GM18508 (cell line): ENCODE data around the gene MTHFR.

Experiments used
- ATAC-seq: cut with Tn5 transposase; IDR thresholded peaks from one replicate; pipeline ENCODE4 v1.9.1; 2021; ENCODE audit warnings: moderate number of reproducible peaks; ENCODE audit not compliant: insufficient read depth, unreplicated experiment

MTHFR gene

DNA sequence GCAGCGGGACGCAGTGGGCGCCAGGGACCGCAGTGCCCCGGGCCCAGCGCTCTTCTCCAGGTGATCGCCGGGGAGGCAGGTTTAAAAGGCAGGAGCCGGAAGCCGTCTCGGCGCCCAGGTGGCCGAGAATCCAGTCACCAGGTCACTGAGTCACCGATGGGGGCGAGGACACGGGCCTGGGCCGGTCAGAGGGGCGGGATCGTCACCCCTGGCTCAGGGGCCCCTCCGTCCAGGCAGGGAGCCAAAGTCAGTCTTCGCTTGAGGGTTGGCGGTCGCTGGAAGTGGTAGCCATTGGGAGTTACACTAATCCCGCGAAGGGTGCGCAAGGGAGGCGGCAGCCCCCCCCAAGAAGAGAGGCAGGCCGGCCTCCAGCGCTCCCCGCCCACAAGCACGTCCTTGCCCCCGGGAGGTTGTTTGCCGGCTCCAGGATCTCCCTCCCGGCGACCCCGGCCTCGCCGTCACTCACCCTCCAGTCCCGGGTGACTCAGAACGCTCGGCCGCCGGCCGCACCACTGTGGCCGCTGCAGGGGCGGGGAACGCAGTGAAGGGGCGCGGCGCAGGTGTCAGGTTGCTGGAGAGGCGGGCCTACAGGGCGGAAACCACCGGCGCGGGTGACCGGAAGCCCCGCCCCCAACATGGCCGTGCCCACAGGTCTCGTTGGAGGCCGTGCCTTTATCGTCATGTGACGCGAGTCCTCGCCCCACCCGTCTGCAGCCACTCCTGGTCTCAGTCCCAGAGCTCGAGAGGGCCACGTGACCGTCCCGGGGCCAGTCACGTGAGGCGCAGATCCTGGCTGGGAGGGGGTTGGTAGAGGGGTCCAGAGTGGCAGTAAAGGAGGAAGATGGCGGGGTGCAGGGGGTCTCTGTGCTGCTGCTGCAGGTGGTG lies at the start of gene MTHFR, which contains the start of gene CLCN6:
Gene MTHFR (minus strand): TSS at position 543 of the 885 bp plus-strand sequence. CDS start 2,848 bp downstream, outside the sequence.
Gene CLCN6 (plus strand): TSS at position 770 of the 885 bp plus-strand sequence. CDS start 72 bp downstream, at position 842.
- ATAC-seq, result peak; percentile 69

DNA sequence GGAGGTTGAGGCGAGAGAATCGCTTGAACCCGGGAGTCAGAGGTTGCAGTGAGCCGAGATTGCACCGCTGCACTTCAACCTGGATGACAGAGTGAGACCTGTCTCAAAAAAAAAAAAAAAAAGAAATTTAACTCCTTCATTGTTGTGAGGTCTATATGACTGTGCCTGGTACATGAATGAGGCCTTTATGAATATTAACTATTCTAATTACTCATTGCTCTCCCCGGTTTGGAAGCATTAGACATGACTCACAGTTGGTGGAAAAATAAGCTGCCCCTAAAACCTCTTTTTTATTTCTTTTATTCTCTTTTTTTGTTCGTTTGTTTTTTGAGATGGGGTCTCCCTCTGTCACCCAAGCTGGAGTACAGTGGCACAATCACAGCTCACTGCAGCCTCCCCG lies 49.7 kb upstream of the MTHFR start:
- ATAC-seq, result no peak

- ATAC-seq, result no peak
These were observed 48.8 kb upstream of the MTHFR start for GRCh38 chr1:11854519-11854918.

GRCh38 chr1:11851180-11851579 lies 45.4 kb upstream of the MTHFR start:
- ATAC-seq, result no peak

DNA sequence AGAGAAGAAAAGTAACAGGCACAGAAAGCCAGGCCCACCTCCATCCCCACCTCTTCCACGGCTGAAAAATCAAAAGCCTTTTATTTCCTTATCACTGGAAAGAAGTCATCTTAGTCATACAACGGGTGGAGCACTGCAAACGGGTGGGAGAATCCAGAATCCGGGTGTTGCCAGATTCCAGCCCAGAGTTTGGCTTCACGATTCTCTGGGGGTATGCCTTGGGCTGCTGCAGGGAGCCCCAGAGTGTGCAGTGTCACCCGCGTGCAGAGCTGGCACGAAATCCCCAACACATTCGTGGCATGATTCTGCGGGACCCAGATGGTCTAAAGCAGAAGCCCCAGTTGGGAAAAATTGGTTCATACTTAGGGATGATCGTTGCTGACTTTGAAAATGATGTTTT lies 44.4 kb upstream of the MTHFR start:
- no peak for ATAC-seq

GRCh38 chr1:11848373-11848700 lies 42.6 kb upstream of the MTHFR start:
- ATAC-seq, result no peak

DNA sequence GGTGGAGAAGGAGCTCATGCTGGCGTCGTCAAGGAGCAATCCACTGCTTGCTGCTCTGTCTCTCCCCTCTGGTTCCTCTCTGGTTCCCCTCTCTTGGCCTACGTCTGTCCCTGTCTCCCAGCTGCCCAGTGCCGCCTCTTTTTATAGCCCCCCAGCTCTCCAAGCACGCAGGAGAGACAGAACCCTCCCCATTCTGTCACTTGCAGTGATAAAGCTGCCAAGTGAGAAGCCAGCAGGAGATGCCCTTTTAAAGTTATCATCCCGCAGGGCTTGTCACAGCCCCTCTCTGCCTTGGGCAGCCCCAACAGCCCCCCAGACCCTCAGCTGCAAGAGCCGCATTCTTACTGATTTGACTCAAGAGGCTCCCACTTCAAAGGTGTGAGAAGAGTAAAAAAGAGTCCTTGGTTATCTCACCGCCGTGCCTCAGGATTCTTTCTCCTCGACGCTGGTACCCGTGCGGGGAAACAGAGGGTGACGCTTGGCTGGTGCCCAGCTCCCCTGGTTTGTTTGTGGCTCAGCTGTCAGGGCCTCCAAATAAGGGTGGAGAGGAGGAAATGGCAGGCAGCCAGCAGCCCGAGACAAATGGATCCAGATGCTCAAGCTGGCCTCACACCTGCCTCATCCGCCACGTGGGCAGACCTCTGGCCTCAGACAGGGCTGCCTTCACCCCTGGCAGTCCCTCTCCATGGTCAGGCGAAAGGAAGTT lies 42.1 kb upstream of the MTHFR start, which contains the start of gene NPPA:
Gene NPPA (minus strand): TSS at position 117 of the 706 bp plus-strand sequence. CDS start 99 bp downstream, at position 18.
- no peak for ATAC-seq

DNA sequence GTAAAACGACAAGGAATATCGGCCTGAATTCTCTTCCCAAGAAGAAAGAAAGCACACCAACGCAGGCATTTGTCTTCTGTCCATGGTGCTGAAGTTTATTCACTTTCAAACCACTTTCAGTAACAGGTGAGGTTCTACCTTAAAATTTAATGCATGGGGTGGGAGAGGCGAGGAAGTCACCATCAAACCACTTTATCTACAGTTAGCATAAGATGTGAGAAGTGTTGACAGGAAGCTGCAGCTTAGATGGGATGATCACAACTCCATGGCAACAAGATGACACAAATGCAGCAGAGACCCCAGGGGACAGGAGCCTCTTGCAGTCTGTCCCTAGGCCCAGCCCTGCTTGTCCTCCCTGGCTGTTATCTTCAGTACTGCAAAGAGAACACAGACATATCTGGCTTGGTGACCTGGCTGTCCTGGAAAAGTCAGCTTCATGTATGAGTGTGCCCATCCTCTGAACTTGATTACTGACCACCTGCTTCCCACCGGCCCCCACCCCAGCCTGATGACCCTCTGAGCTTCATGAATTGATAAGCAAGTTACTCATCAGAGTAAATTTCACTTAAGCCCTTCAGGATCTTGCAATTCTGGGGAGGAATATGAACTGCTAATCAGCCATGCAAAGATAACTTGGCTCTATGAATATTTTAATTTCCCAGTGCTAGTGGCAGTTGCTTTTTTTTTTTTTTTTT lies 40.0 kb upstream of the MTHFR start:
- no peak for ATAC-seq

GRCh38 chr1:11842154-11843041 lies 36.6 kb upstream of the MTHFR start:
- no peak for ATAC-seq

DNA sequence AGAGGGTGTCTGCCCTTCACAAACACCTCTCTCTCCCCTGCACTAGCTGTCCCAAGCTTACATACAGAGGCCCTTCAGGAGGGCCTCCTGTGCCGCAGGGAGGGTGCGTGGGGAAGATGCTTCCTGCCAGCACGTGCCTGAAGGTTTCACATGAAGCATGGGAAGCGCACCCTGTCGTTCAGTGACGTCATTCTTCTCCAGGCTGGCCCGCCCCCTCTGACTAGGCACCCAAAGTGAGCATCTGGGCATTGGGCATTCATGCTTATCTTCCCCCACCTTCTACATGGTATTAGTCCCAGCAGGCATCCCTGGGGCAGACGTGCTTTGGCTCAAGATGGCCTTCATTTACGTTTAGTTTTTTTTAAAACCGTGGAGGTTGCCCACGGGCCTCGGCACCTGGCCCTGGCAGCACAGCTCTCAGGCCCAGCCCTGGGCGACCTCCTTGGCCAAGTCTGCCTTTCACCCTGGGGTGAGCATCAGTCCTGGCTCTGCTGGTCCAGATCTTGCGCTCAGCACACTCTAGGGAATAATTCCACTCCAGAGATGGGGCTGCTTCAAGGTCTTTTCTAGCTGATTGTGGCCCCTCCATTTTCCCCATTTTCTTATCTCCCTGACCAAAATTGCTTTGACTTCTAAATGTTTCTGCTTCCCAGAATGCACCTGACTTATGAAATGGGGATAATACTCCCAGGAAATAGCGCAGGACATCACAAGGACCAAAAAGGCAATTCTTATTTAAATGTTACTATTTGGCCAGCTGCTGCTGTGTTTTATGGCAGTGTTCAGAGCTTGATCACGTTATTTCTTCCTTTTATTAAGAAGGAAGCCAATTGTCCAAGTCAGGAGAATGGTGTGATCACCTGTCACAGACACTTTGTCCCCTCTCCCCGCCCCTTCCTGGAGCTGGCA lies 35.7 kb upstream of the MTHFR start:
- no peak for ATAC-seq

DNA sequence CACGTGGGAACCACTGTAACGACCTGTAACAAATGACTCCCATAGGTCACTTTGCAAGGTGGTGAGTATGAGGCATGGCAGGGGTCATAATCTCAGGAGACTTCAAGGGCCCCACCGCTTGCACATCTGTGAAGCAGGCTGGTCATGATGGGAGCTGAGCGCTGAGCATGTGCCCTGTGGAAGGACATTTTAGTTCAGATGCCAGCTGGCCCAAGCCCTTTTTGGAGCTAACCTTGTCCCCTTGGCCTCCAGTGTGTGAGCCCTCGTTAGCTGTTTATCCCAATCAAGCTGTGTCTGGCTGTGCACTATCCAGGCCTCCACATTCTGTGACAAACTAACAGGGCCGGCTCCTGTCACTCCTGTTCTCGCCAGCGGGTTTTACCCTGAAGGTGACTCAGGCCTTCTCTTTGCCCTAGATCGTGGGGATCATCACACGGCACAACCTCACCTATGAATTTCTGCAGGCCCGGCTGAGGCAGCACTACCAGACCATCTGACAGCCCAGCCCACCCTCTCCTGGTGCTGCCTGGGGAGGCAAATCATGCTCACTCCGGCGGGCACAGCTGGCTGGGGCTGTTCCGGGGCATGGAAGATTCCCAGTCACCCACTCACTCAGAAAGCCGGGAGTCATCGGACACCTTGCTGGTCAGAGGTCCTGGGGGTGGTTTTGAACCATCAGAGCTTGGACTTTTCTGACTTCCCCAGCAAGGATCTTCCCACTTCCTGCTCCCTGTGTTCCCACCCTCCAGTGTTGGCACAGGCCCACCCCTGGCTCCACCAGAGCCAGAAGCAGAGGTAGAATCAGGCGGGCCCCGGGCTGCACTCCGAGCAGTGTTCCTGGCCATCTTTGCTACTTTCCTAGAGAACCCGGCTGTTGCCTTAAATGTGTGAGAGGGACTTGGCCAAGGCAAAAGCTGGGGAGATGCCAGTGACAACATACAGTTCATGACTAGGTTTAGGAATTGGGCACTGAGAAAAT lies 34.3 kb upstream of the MTHFR start:
- no peak for ATAC-seq

DNA sequence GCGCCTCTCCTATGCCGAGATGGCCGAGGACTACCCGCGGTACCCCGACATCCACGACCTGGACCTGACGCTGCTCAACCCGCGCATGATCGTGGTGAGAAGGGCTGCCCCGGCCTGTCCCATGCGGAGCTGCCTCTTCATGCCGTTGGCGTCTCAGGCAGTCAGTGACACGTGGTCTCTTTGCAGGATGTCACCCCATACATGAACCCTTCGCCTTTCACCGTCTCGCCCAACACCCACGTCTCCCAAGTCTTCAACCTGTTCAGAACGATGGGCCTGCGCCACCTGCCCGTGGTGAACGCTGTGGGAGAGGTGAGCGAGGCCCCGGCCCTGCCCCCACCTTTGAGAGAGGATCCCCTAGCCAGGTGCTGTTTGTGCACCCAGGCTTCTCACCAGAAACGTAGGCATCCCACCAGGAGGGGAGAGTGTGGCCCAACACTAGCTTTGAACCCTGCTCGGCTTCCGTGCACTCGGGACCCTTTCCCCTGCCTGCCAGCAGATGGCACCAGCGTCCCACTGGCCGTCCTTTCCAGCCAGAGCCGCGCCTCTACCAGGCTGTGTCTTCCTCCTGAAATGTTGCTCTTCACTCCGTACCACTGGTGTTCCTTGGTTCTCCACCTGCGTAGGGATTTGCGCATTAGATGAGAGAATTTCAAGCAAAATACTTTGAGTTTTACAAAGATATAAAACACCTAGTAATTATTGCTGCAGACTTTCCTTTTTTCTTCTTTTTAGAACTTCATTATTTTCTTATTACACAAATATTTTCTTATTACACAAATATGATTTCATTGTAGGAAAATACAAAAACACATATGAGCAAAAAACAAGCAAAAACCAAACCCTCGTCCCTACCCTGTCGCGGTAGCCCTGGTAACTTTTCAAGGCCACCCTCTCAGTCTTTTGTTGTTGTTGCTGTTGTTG lies 32.8 kb upstream of the MTHFR start:
- no peak for ATAC-seq

DNA sequence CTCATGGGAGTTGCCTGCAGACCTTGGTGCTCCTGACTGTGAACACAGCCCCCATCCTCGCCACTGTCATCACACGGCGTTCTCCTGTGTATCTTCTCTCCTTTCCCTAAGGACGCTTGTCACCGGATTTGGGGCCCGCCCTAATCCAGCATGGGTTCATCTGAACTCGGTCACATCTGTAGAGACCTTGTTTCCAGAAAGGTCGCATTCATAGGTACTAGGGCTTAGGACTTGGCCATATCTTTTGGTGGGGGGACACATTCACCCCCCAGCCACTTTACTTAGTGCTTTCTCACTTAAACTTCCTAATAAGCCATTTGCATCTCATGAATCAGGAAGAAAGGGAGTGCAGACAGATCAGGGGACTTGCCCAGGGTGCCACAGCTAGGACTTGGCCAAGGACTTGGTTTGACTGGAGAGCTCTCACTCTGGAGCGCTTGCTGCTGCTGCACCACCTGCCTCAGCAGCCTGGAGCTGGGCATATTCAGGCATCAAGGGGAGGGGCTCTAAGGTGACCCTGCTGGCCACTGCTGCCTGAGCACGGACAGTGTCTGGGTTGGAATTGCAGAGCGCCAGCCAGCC lies 32.1 kb upstream of the MTHFR start:
- ATAC-seq, result no peak

DNA sequence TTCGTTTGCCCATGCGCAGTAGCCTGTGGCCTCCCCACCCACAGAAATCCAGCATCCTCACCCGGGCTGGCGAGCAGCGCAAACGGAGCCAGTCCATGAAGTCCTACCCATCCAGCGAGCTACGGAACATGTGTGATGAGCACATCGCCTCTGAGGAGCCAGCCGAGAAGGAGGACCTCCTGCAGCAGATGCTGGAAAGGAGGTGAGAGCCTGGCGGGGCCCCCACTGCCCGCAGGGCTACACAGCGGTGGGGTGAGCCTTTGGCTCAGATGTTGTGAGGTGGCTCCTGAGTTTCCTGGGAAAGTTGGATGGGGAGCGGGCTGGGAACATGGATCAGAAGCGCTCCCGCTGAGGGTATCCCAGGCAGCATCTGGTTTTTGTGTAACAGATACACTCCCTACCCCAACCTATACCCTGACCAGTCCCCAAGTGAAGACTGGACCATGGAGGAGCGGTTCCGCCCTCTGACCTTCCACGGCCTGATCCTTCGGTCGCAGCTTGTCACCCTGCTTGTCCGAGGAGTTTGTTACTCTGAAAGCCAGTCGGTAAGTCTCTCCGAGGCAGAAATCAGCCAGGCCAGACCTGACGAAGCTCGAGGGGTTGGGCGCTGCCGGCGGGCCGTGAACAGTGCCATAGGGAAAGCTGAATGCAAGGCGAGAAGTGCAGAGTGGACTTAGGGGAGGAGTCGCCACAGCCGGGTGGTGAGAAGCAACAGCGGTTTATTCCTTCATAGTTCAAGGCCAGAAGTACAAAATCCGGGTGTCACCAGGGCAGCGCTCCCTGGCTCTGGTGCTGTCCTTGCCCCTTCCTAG lies 31.4 kb upstream of the MTHFR start:
- ATAC-seq, result no peak

DNA sequence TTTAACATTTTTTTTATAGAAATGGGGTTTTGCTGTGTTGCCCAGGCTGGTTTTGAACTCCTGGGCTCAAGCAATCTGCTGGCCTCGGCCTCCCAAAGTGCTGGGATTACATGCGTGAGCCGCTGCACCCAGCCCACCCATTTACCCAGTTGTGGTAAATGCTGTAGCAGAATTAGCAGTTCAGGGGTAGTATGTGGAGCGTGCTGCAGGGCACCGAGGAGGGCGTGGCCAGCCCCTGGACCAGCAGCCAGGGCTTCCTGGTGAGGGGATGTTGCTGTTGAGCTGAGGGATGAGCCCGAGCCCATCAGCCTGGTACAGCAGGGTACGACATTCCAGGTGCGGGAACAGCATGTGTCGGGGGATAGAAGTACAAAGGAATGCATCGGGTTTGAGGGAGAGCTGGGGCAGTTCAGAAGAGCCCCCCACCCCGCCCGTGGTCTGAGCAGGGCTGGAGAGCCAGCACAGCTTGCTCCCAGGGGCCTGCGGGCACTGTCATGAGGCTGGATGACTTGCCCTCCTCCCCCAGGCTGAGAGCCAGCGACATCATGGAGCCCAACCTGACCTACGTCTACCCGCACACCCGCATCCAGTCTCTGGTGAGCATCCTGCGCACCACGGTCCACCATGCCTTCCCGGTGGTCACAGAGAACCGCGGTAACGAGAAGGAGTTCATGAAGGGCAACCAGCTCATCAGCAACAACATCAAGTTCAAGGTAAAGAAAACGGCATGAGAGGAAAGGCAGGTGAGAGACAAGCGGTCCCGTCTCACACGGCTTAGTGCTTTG lies 29.9 kb upstream of the MTHFR start:
- ATAC-seq, result no peak
